HG03432 (cell line): ENCODE results near the gene COL1A1.

Experiments
- ATAC-seq: cut with Tn5 transposase; IDR thresholded peaks from one replicate; pipeline ENCODE4 v1.9.1; 2021; ENCODE audit warnings: mild to moderate bottlenecking, moderate library complexity; ENCODE audit not compliant: unreplicated experiment

Gene COL1A1

GRCh38 chr17:50201276-50201854 is at the start of gene COL1A1:
Gene COL1A1 (minus strand): TSS chr17:50201631. CDS start chr17:50201513, 118 bp downstream.
- no peak for ATAC-seq

- no peak for ATAC-seq
Observed at GRCh38 chr17:50248255-50248654, 46.8 kb upstream of the COL1A1 start.

- no peak for ATAC-seq
Observed at GRCh38 chr17:50244771-50245170, 43.3 kb upstream of the COL1A1 start.

- ATAC-seq = no peak
Observed at GRCh38 chr17:50241431-50241830, 40.0 kb upstream of the COL1A1 start.

- ATAC-seq = no peak
Observed at GRCh38 chr17:50240851-50241250, 39.4 kb upstream of the COL1A1 start.

GRCh38 chr17:50239937-50240336 is 38.5 kb upstream of the COL1A1 start:
- no peak for ATAC-seq

- no peak for ATAC-seq
Observed at GRCh38 chr17:50238601-50239280, 37.3 kb upstream of the COL1A1 start.

- no peak for ATAC-seq
Observed at GRCh38 chr17:50237901-50238300, 36.5 kb upstream of the COL1A1 start.

GRCh38 chr17:50234581-50234980 is 33.1 kb upstream of the COL1A1 start:
- ATAC-seq = no peak

- no peak for ATAC-seq
Observed at GRCh38 chr17:50225701-50226240, 24.3 kb upstream of the COL1A1 start.

GRCh38 chr17:50222922-50223321 is 21.5 kb upstream of the COL1A1 start:
- ATAC-seq = no peak

- ATAC-seq = no peak
Observed at GRCh38 chr17:50221864-50222545, 20.6 kb upstream of the COL1A1 start.

- ATAC-seq = no peak
Observed at GRCh38 chr17:50221266-50221863, 19.9 kb upstream of the COL1A1 start.

- ATAC-seq = no peak
Observed at GRCh38 chr17:50220811-50221210, 19.4 kb upstream of the COL1A1 start.

GRCh38 chr17:50219939-50220465 is 18.6 kb upstream of the COL1A1 start:
- ATAC-seq = no peak

- no peak for ATAC-seq
Observed at GRCh38 chr17:50219342-50219741, 17.9 kb upstream of the COL1A1 start.

GRCh38 chr17:50218771-50219315 is 17.4 kb upstream of the COL1A1 start:
- no peak for ATAC-seq

- no peak for ATAC-seq
Observed at GRCh38 chr17:50218071-50218759, 16.8 kb upstream of the COL1A1 start.

- ATAC-seq = no peak
Observed at GRCh38 chr17:50217591-50217990, 16.2 kb upstream of the COL1A1 start.

- no peak for ATAC-seq
Observed at GRCh38 chr17:50214976-50215760, 13.7 kb upstream of the COL1A1 start.
